Measurements from ENCODE around the gene MATR3.

MATR3 gene

DNA sequence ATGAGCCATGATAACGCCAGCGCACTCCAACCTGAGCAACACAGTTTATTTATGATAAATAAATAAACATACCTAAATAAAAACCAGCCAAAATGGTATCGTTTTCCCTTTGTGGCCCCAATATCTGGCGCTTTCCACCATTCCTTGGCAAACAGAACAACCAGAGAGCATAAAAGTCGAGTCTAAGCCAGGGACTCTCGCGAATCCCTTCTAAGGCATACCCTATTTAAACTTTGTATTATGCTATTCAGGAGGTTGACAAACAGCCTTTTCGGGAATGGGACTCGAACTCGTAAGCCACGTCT, 386 bp upstream of the MATR3 start:
- TF ChIP-seq, protein P1, sequence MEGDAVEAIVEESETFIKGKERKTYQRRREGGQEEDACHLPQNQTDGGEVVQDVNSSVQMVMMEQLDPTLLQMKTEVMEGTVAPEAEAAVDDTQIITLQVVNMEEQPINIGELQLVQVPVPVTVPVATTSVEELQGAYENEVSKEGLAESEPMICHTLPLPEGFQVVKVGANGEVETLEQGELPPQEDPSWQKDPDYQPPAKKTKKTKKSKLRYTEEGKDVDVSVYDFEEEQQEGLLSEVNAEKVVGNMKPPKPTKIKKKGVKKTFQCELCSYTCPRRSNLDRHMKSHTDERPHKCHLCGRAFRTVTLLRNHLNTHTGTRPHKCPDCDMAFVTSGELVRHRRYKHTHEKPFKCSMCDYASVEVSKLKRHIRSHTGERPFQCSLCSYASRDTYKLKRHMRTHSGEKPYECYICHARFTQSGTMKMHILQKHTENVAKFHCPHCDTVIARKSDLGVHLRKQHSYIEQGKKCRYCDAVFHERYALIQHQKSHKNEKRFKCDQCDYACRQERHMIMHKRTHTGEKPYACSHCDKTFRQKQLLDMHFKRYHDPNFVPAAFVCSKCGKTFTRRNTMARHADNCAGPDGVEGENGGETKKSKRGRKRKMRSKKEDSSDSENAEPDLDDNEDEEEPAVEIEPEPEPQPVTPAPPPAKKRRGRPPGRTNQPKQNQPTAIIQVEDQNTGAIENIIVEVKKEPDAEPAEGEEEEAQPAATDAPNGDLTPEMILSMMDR (conservative IDR thresholded peaks at IDR 0.05; ENCODE audit: low read length), result no peak
- DNase-seq (ENCODE audit: low read depth), result no peak
- H3K4me3 ChIP-seq (ENCODE audit: low read length), result peak overlapping the region; percentile 90

DNA sequence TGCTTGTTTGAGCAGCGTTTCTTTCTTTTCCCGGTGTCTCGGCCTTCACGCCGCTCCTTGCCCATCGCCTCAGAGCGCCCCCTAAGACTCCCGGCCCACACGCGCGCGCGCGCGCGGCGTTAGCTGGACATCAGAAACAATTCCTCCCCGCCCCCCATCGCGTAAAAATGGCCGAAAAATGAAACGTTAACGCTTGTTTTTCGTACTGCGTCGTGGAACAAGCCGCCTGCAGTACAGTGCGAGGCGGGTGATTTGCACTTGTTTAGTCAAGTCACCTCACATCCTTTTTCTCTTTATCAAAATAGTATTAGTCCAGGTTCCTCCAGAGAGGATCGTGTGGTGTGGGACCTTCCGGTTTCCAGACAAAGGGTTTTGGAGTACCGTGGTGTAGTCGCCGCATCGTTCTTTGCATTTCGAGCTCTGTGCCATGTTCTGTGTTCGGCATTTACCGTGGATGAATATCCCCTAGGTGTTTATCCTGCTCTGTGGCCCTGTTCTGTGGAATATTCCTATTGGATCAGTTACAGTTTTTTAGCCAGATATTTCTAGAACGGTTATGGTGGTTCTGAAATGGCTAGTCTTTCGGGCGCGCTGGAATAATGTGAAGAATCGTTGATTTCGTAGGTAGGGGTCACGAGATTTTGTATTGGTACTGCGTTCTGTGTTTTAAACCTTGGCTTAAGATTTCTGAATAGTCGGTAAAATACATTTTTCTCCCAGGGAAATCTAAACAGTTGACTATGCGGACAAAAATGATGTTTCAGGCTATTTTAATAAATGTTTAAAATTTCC, 1.0 kb downstream of the MATR3 start:
- peak; percentile 77 for DNase-seq (ENCODE audit: low read depth)
- TF ChIP-seq, protein P1 (conservative IDR thresholded peaks at IDR 0.05; ENCODE audit: low read length), result peak; percentile 41
- H3K4me3 ChIP-seq (ENCODE audit: low read length), result peak overlapping the region; percentile 90

DNA sequence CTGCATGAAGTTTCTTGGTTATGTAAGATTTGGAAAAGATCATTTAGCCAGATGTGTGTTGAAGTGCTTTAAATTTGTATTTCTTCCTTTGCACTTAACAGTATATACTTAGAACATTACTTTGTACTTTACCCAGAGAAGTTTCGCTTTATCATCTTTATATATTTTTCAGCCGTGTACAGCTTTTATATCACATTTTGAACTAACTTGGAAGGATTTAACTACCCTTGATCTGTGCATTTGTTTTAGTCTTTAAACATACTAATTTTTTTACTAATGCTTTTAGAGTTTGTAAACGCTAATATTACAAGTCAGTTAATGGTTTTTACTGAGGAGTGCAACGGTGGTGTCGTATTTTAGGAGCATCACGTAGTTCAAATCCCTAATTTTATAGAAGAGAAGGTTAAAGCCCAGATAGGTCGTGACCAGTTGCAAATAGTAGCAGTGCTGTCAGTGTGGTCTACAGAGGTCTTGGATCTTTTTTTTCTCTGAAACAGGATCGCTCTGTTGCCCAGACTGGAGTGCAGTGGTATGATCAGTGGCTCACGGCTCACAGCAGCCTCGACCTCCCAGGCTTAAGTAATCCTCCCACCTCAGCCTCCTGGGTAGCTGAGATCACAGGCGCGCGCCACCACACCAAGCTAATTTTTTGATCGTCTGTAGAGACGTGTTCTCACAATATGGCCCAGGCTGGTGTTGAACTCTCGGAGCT, 2.0 kb downstream of the MATR3 start:
- DNase-seq (ENCODE audit: low read depth), result no peak
- H3K4me3 ChIP-seq (ENCODE audit: low read length), result peak overlapping the region; percentile 90
- TF ChIP-seq, protein P1 (conservative IDR thresholded peaks at IDR 0.05; ENCODE audit: low read length), result no peak

DNA sequence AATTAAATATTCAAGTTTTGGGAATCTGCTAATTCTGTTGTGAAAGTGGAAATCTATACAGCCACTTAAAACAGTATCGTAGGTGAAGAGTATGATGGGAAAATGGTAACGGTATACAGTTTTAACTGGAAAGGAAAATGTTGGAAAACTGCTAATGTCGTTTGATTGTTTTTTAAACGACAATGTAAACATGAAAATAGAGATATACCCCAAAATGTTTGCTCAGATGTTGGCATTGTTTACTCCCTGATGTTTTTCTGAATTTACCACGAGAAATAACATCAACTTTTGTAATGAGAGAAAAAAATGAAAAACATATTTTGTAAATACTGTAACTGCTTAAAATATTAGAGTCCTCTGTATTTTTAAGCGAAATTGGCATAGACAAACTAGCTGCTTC, 2.7 kb downstream of the MATR3 start:
- TF ChIP-seq, protein P1 (conservative IDR thresholded peaks at IDR 0.05; ENCODE audit: low read length), result no peak
- H3K4me3 ChIP-seq (ENCODE audit: low read length), result no peak overlapping the region
- DNase-seq (ENCODE audit: low read depth), result no peak

DNA sequence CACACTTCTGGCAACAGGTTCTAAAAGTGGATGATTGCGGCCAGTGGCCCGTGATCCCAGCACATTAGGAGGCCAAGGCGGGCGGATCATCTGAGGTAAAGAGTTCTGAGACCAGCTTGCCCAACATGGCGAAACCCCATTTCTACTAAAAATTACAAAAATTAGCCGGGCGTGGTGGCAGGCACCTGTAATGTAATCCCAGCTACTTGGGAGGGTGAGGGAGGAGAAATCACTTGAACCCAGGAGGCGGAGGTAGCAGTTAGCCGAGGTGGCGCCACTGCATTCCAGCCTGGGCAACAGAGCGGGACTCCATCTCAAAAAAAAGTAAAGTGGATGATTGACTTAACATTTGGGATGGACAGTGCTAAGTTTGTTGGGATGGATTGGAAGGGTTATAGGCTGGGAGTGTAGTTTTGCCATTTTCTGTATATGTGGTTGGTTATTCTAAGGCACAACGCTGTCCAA, 3.4 kb downstream of the MATR3 start:
- no peak overlapping the region for H3K4me3 ChIP-seq (ENCODE audit: low read length)
- TF ChIP-seq, protein P1 (conservative IDR thresholded peaks at IDR 0.05; ENCODE audit: low read length), result no peak
- no peak for DNase-seq (ENCODE audit: low read depth)

DNA sequence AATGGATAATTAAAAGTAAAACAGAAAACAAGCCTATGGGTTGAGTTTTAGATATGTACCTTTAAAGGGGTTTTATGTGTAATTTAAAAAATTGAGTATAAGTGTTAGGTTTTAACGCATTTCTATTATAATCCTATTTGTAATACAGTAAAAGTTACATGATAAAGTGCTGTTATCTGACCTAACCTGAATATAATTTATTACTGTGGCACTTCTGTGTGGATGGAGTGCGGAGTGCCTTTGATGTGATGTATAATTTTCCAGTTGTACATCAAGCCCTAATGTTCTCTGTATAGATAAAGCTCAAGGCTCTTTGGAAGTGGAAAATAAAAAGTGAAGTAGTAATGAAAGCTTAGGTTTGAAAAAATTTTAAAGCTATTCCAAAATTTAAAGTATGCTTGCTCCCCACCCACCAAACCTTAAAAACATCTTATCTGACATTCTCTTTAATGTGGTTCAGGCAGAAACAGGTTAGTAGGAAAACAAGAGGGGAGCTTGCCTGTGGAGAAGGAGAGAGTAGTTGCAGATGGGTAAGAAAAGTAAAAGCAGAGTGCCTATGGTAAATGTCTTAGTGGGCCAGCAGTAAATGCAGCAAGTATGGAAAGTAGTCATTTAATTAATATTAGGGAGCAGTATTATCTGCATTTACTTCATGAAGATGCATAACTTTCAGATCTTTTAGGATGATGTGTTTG, 4.0 kb downstream of the MATR3 start:
- TF ChIP-seq, protein P1 (conservative IDR thresholded peaks at IDR 0.05; ENCODE audit: low read length), result no peak
- H3K4me3 ChIP-seq (ENCODE audit: low read length), result no peak overlapping the region
- no peak for DNase-seq (ENCODE audit: low read depth)
